ENCODE results near the gene ZFR2. TPM values are rescaled to one million over a fixed set of nuclear protein-coding genes. Genes with fewer than 3 reads are reported as not detected.

The ZFR2 gene
- total RNA-seq, 2 donors from 2014 or later = not detected

- DNase-seq = no peak
These were observed 85.9 kb downstream of the ZFR2 start for GRCh38 chr19:3782903-3783302.

GRCh38 chr19:3782330-3782729, 86.5 kb downstream of the ZFR2 start:
- Histone ChIP-seq H3K27ac (no peak overlapping the region), H3K4me1 (no peaks in the 10 kb centered on the region), H3K9me3 (no peaks in the 10 kb centered on the region), H3K9ac (ENCODE audit: low read depth in 2 of 2, low read length in 2 of 2) (no peak overlapping the region), H3K36me3 (no peaks in the 10 kb centered on the region), H3K4me3 (no peak overlapping the region), H3K27me3 (peaks cover 7% of the 10 kb centered on the region)
- intact Hi-C loops (cut with DNase I) = no loop called here
- no peak for TF ChIP-seq CTCF (IDR thresholded peaks at IDR 0.05)
- no peak for DNase-seq

More at GRCh38 chr19:3782903-3783302, 85.9 kb downstream of the ZFR2 start:
- H3K9me3 ChIP-seq = no peaks in the 10 kb centered on the region
- no peaks in the 10 kb centered on the region for H3K4me1 ChIP-seq
- no peaks in the 10 kb centered on the region for H3K36me3 ChIP-seq
- no peak overlapping the region for H3K4me3 ChIP-seq
- intact Hi-C loops (cut with DNase I) = no loop called here
- peaks cover 7% of the 10 kb centered on the region for H3K27me3 ChIP-seq
- no peak overlapping the region for H3K27ac ChIP-seq
- no peak overlapping the region for H3K9ac ChIP-seq (ENCODE audit: low read depth in 2 of 2, low read length in 2 of 2)
- no peak for TF ChIP-seq CTCF (IDR thresholded peaks at IDR 0.05)

- H3K9ac ChIP-seq (ENCODE audit: low read depth in 2 of 2, low read length in 2 of 2) = no peak overlapping the region
- no peaks in the 10 kb centered on the region for H3K9me3 ChIP-seq
- no peaks in the 10 kb centered on the region for H3K4me1 ChIP-seq
- no peak for TF ChIP-seq CTCF (IDR thresholded peaks at IDR 0.05)
- no peak overlapping the region for H3K27ac ChIP-seq
- H3K4me3 ChIP-seq = no peak overlapping the region
- DNase-seq = no peak
- no peaks in the 10 kb centered on the region for H3K36me3 ChIP-seq
- H3K27me3 ChIP-seq = peaks cover 7% of the 10 kb centered on the region
- intact Hi-C loops (cut with DNase I) = no loop called here
These were observed 87.2 kb downstream of the ZFR2 start for GRCh38 chr19:3781603-3782002.

GRCh38 chr19:3780786-3781304, 88.0 kb downstream of the ZFR2 start:
- H3K36me3 ChIP-seq = no peaks in the 10 kb centered on the region
- no peaks in the 10 kb centered on the region for H3K4me1 ChIP-seq
- no peak overlapping the region for H3K9ac ChIP-seq (ENCODE audit: low read depth in 2 of 2, low read length in 2 of 2)
- intact Hi-C loops (cut with DNase I) = no loop called here
- no peak for TF ChIP-seq CTCF (IDR thresholded peaks at IDR 0.05)
- no peaks in the 10 kb centered on the region for H3K9me3 ChIP-seq
- no peak overlapping the region for H3K27ac ChIP-seq
- H3K27me3 ChIP-seq = peaks cover 4% of the 10 kb centered on the region
- DNase-seq = no peak
- no peak overlapping the region for H3K4me3 ChIP-seq

DNA sequence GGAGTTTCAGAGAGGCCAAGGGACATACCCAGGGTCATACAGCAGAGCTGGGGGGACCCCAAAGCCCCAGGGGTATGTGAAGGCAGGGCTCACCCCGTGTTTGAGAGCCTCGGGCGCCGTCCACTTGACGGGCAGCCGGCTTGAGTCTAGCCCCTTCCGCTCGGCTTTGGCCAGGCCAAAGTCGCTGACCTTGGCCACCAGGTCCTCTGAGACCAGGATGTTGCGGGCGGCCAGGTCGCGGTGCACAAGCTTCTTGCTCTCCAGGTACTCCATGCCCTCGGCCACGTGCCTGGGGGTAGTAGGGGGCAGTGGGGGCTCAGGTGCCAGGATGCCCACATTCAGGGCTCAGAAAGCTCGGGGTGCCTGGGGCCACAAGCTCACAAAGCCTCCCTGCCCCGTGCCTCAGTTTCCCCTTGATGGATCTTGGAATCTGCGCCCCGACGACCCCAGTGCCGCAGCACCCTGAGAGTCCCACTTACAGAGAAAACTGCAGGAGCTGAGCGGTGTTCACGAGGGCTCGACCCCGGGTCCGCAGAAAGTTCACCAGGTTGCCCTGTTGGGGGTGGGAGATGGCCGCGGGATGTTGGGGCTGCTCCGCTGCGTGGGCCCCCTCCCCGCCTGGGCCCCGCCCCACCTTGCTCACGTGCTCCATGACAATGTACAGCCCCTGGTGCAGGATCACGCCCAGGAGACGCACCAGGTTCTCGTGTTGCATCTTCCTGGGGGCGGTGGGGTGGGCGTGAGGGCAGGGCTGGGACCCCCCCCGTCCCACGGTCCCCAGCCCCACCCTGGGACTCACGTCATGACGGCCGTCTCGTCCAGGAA, 89.7 kb downstream of the ZFR2 start:
- H3K4me1 ChIP-seq = no peaks in the 10 kb centered on the region
- no peak for TF ChIP-seq CTCF (IDR thresholded peaks at IDR 0.05)
- H3K4me3 ChIP-seq = no peak overlapping the region
- intact Hi-C loops (cut with DNase I) = no loop called here
- no peaks in the 10 kb centered on the region for H3K36me3 ChIP-seq
- no peak for DNase-seq
- no peak overlapping the region for H3K27ac ChIP-seq
- no peaks in the 10 kb centered on the region for H3K9me3 ChIP-seq
- H3K9ac ChIP-seq (ENCODE audit: low read depth in 2 of 2, low read length in 2 of 2) = no peak overlapping the region
- H3K27me3 ChIP-seq = no peaks in the 10 kb centered on the region
